ENCODE results near the gene TXNDC8. TPM values are rescaled to one million over a fixed set of nuclear protein-coding genes. Genes with fewer than 3 reads are reported as not detected.

TXNDC8 gene
- total and polyA plus RNA-seq, 2 experiments from 2014 or later, result not detected

- Histone ChIP-seq H3K27ac (ENCODE audit: low read depth) (no peak overlapping the region), H3K4me3 (no peak overlapping the region), H3K27me3 (ENCODE audit: insufficient read depth) (no peaks in the 10 kb centered on the region), H3K36me3 (ENCODE audit: insufficient read depth) (no peaks in the 10 kb centered on the region), H3F3A (replicated peaks; ENCODE audit: low read depth) (no peaks in the 10 kb centered on the region), H3K9me2 (ENCODE audit: insufficient read depth) (peaks cover 10% of the 10 kb centered on the region; the same call in 1 of the 2 replicates), H3K79me2 (replicated peaks; ENCODE audit: insufficient read depth) (no peaks in the 10 kb centered on the region), H3K4me2 (no peak overlapping the region), H4K20me1 (replicated peaks; ENCODE audit: insufficient read depth) (no peaks in the 10 kb centered on the region), H2AFZ (no peak overlapping the region), H3K4me1 (ENCODE audit: insufficient read depth) (no peaks in the 10 kb centered on the region)
- no peaks in the 10 kb centered on the region for H3K36me3 Mint-ChIP-seq (ENCODE audit: low read depth)
- ATAC-seq (no peak), DNase-seq (ENCODE audit: low spot score) (no peak)
- no peaks in the 10 kb centered on the region for H3K27me3 Mint-ChIP-seq (ENCODE audit: insufficient read depth, low read depth, poor library complexity)
- TF ChIP-seq ZNF462 (CRISPR knock-in tag; IDR thresholded peaks at IDR 0.05) (no peak), POLR2AphosphoS5 (IDR thresholded peaks at IDR 0.05; ENCODE audit: low read depth) (no peak), ZNF331 (CRISPR knock-in tag; IDR thresholded peaks at IDR 0.05; ENCODE audit: low read depth) (no peak), CREB1 (CRISPR knock-in tag; IDR thresholded peaks at IDR 0.05; ENCODE audit: low read depth) (no peak), STAT1 (IDR thresholded peaks at IDR 0.05; ENCODE audit: unreplicated experiment) (no peak), REST (IDR thresholded peaks at IDR 0.05; ENCODE audit: unreplicated experiment) (no peak), CTCF (conservative IDR thresholded peaks at IDR 0.05; ENCODE audit: low read depth in 2 of 2) (no peak), JUNB (IDR thresholded peaks at IDR 0.05; ENCODE audit: unreplicated experiment) (no peak), EZH2 (IDR thresholded peaks at IDR 0.05; ENCODE audit: low read depth, unreplicated experiment) (no peak), ZNF114 (CRISPR knock-in tag; IDR thresholded peaks at IDR 0.05) (no peak), EZH2phosphoT487 (IDR thresholded peaks at IDR 0.05; ENCODE audit: unreplicated experiment) (no peak), ETS1 (IDR thresholded peaks at IDR 0.05) (no peak), NANOG (IDR thresholded peaks at IDR 0.05; ENCODE audit: borderline replicate concordance) (no peak)
- H3K4me1 Mint-ChIP-seq, result no peaks in the 10 kb centered on the region
- H3K9me3 Mint-ChIP-seq, result no peaks in the 10 kb centered on the region
- no peak overlapping the region for H3K27ac Mint-ChIP-seq
- H3K4me3 Mint-ChIP-seq, result no peak overlapping the region
Measured at GRCh38 chr9:110355911-110356310, 18.2 kb upstream of the TXNDC8 start.
